Stimulated activated naive CD8-positive, alpha-beta T cell treated with anti-CD3 and anti-CD28 coated beads, Interleukin-15, Interleukin-2, amounts not matched to agents 100 ng/mL and 50 ng/mL, for 24 hours (primary cell): ENCODE data around the gene RFLNA.
"Not testable (repeated sequence)": the region's sequence is repeated elsewhere in the genome, so short reads cannot be mapped to it uniquely, and the experiment has no call there.

ENCODE experiments used
- H3K27ac Mint-ChIP-seq: one replicate; pipeline ENCODE4 v1.8.0; 2021; ENCODE audit warnings: mild to moderate bottlenecking, mixed read lengths
- H3K27me3 Mint-ChIP-seq: one replicate; pipeline ENCODE4 v1.8.0; 2021; ENCODE audit warnings: mixed read lengths
- H3K36me3 Mint-ChIP-seq: one replicate; pipeline ENCODE4 v1.8.0; 2021; ENCODE audit warnings: low read depth, mixed read lengths
- H3K4me1 Mint-ChIP-seq: one replicate; pipeline ENCODE4 v1.8.0; 2021; ENCODE audit warnings: low read depth, mixed read lengths
- H3K4me3 Mint-ChIP-seq: one replicate; pipeline ENCODE4 v1.8.0; 2021; ENCODE audit warnings: mild to moderate bottlenecking, mixed read lengths
- H3K9me3 Mint-ChIP-seq: one replicate; pipeline ENCODE4 v1.8.0; 2021; ENCODE audit warnings: mixed read lengths

Gene RFLNA

GRCh38 chr12:124296295-124296915, 1.5 kb downstream of the RFLNA start:
- H3K4me1 Mint-ChIP-seq = no peaks in the 10 kb centered on the region
- no peaks in the 10 kb centered on the region for H3K9me3 Mint-ChIP-seq
- H3K27me3 Mint-ChIP-seq = peaks cover 52% of the 10 kb centered on the region
- H3K27ac Mint-ChIP-seq = no peak overlapping the region
- no peak overlapping the region for H3K4me3 Mint-ChIP-seq
- H3K36me3 Mint-ChIP-seq = no peaks in the 10 kb centered on the region

- no peak overlapping the region for H3K4me3 Mint-ChIP-seq
- H3K27me3 Mint-ChIP-seq = peaks cover 52% of the 10 kb centered on the region
- no peak overlapping the region for H3K27ac Mint-ChIP-seq
- H3K9me3 Mint-ChIP-seq = no peaks in the 10 kb centered on the region
- H3K36me3 Mint-ChIP-seq = no peaks in the 10 kb centered on the region
- no peaks in the 10 kb centered on the region for H3K4me1 Mint-ChIP-seq
These were observed 2.0 kb downstream of the RFLNA start for GRCh38 chr12:124296916-124297351.

DNA sequence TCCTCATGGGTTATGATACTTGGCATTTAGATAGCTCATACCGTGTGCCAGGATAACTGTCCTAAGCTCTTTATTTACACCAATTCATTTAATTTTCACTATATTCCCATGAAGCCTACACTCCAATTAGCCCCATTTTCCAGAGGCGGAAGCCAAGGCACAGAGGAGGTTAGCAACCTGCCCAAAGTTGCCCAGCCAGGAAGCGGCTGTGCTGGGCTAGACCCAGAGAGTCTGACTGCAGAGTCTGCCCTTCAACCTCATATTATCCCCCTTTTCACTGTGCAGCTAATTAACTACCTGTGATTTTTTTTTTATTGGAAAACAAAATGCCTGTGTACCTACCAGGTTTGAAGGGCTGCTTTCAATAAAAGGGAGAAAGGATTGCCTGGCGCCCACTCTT, 2.5 kb downstream of the RFLNA start:
- H3K27me3 Mint-ChIP-seq = peaks cover 52% of the 10 kb centered on the region
- no peaks in the 10 kb centered on the region for H3K4me1 Mint-ChIP-seq
- H3K27ac Mint-ChIP-seq = no peak overlapping the region
- no peaks in the 10 kb centered on the region for H3K9me3 Mint-ChIP-seq
- H3K4me3 Mint-ChIP-seq = no peak overlapping the region
- H3K36me3 Mint-ChIP-seq = no peaks in the 10 kb centered on the region

- Mint-ChIP-seq H3K9me3 (no peaks in the 10 kb centered on the region), H3K4me3 (no peak overlapping the region), H3K4me1 (no peaks in the 10 kb centered on the region), H3K36me3 (no peaks in the 10 kb centered on the region), H3K27me3 (peaks cover 52% of the 10 kb centered on the region), H3K27ac (no peak overlapping the region)
These were observed 3.0 kb downstream of the RFLNA start for GRCh38 chr12:124297856-124298255.

DNA sequence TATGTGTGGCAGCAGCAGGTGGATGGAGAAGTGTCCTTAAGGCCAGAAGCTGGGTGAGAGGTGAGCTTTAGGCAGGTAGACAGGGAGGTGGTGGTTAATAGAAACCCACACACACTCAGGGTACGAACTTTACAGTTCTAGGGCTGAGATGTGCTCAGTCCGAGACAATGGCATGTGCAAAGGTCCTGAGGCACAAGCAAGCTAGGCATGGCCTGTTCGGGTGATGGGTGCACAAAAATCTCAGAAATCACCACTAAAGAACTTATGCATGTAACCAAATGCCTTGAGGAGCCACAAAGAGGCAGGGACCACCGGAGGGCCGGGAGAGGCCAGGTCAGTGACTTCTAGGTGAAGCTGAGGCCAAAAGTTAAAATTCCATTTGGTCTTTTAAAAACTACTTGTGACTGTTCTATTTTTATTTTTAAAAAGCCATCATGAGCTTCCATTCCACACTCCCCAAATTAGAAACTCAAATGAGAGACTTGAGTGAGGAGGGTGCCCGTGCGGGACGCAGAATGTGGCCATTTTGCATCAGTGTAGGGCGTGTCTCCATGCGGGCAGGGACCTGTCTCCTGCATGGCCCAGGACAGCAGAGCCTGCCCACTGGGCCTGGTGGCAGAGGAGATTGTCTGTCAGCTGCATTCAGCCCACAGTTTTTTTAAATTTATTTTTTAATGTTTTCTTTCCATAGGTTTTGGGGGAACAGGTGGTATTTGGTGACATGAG, 4.0 kb downstream of the RFLNA start:
- H3K36me3 Mint-ChIP-seq = no peaks in the 10 kb centered on the region
- no peaks in the 10 kb centered on the region for H3K4me1 Mint-ChIP-seq
- H3K27me3 Mint-ChIP-seq = peaks cover 48% of the 10 kb centered on the region
- H3K27ac Mint-ChIP-seq = no peak overlapping the region
- H3K4me3 Mint-ChIP-seq = no peak overlapping the region
- no peaks in the 10 kb centered on the region for H3K9me3 Mint-ChIP-seq

- H3K4me3 Mint-ChIP-seq = no peak overlapping the region
- no peaks in the 10 kb centered on the region for H3K36me3 Mint-ChIP-seq
- H3K27ac Mint-ChIP-seq = no peak overlapping the region
- H3K9me3 Mint-ChIP-seq = no peaks in the 10 kb centered on the region
- no peaks in the 10 kb centered on the region for H3K4me1 Mint-ChIP-seq
- peaks cover 38% of the 10 kb centered on the region for H3K27me3 Mint-ChIP-seq
These were observed 4.9 kb downstream of the RFLNA start for GRCh38 chr12:124299628-124300388.

- not testable (repeated sequence) for H3K9me3 Mint-ChIP-seq, H3K27ac Mint-ChIP-seq, H3K36me3 Mint-ChIP-seq, H3K4me1 Mint-ChIP-seq, H3K4me3 Mint-ChIP-seq
- peaks cover 38% of the 10 kb centered on the region for H3K27me3 Mint-ChIP-seq
These were observed 5.8 kb downstream of the RFLNA start for GRCh38 chr12:124300657-124301056.

DNA sequence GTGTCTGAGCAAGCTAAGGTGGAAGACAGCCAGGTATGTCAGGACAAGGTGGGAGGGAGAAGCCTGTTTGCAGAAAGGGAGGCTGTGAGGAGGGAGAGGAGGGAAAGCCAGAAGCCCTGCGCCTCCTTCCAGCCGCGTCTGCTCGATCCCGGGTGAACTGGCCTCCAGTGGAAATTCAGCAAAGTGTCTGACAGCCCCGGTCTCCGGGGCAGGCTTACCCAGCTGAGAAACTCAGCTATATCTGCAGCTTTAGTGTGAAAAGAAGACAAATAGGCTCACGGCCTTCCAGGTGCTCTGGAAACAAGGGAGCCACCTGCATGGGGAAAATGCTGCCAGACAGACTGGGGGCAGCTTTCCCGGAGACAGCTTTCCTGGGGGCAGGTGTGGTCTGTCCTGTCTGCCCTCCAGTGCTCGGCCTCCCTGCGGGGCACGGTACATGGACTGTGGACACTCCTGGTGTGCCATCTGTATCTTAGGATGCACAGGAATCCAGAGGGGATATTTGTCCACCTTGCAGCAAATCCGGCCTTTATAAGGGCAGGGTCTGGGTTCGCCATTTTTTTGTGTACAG, 6.3 kb downstream of the RFLNA start:
- no peaks in the 10 kb centered on the region for H3K36me3 Mint-ChIP-seq
- no peak overlapping the region for H3K4me3 Mint-ChIP-seq
- no peaks in the 10 kb centered on the region for H3K4me1 Mint-ChIP-seq
- no peaks in the 10 kb centered on the region for H3K9me3 Mint-ChIP-seq
- H3K27me3 Mint-ChIP-seq = peaks cover 32% of the 10 kb centered on the region
- no peak overlapping the region for H3K27ac Mint-ChIP-seq

- no peaks in the 10 kb centered on the region for H3K4me1 Mint-ChIP-seq
- H3K36me3 Mint-ChIP-seq = no peaks in the 10 kb centered on the region
- peaks cover 22% of the 10 kb centered on the region for H3K27me3 Mint-ChIP-seq
- no peaks in the 10 kb centered on the region for H3K9me3 Mint-ChIP-seq
- no peak overlapping the region for H3K27ac Mint-ChIP-seq
- no peak overlapping the region for H3K4me3 Mint-ChIP-seq
These were observed 7.4 kb downstream of the RFLNA start for GRCh38 chr12:124302241-124302806.

DNA sequence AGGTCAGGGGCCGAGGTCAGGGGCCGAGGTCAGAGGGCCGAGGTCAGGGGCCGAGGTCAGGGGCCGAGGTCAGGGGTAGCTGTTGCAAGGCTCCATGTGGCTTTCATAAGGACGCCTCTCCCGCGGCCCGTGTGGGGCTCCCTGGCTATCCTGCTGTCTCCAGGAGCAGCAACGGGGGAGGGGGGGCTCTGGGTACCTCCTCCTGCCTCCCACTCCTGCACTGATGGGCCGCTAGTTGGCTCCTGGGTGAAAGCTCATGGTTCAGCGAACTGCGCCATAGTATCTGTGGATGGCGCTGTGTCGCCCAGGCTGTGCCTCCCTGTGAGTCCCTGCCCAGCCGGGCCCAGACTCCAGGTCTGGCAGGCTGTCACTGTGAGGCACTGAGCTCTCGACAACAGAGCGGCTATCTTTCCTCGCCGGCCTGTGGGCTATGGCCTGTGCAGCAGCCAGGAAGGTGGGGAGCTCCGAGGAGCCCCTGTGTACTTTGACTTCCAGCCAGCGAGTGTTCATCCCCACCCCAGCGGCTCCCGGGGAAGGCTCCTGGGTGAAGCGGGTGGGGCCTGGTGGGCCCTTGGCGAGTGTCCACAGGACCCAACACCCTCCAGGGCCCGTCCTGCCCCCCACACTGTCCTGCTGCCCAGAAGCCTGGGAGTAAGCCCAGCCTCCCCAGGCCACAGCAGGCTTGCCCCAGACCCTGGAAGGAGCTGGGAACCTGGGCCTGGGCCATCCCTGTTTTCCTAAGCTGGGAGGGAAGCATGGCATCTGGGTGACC, 8.1 kb downstream of the RFLNA start:
- Mint-ChIP-seq H3K4me3 (no peak overlapping the region), H3K9me3 (no peaks in the 10 kb centered on the region), H3K36me3 (no peaks in the 10 kb centered on the region), H3K27me3 (peaks cover 15% of the 10 kb centered on the region), H3K4me1 (no peaks in the 10 kb centered on the region), H3K27ac (no peak overlapping the region)

DNA sequence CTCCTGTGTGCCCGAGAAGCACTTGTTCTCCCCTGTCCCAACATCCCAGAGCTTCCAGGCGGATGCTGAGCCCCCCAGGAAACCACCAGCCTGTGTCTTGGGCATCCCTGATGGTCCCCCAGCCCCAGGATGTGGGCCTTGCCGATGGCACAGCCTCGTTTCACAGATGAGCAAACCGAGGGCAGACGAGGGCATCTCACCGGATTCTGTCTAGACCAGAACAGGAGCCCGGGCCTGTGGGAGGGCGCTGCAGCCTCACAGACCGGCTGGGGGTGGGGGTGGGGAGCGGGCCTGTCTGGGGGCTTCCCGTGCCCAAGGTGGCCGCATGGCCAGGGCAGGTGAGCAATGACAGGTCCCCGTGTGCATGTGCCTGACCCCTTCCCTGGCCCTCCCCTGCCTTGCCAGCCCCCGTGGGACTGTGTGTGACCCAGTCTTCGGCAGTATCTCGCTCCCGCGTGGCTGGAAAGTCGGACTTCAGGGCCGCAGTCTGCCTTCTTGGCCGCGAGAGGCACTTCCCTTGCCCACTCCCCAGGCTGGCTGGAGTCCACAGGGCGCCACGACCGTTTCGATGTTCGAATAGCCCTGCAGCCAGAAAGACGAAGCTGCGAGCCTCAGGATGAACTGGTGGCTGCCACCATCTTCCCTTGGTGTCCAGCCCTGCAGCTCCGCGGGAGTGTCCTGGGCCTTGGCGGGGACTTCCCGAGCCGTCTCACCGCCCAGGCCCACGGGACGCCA, 8.9 kb downstream of the RFLNA start:
- H3K27ac Mint-ChIP-seq = no peak overlapping the region
- H3K9me3 Mint-ChIP-seq = no peaks in the 10 kb centered on the region
- H3K27me3 Mint-ChIP-seq = peaks cover 11% of the 10 kb centered on the region

GRCh38 chr12:124304314-124304790, 9.5 kb downstream of the RFLNA start:
- Mint-ChIP-seq H3K27me3 (peaks cover 11% of the 10 kb centered on the region), H3K36me3 (no peaks in the 10 kb centered on the region), H3K4me3 (no peak overlapping the region), H3K4me1 (no peaks in the 10 kb centered on the region), H3K9me3 (no peaks in the 10 kb centered on the region), H3K27ac (no peak overlapping the region)

More for the DNA sequence above, 8.9 kb downstream of the RFLNA start:
- Mint-ChIP-seq H3K36me3 (no peaks in the 10 kb centered on the region), H3K4me3 (no peak overlapping the region), H3K4me1 (no peaks in the 10 kb centered on the region)

DNA sequence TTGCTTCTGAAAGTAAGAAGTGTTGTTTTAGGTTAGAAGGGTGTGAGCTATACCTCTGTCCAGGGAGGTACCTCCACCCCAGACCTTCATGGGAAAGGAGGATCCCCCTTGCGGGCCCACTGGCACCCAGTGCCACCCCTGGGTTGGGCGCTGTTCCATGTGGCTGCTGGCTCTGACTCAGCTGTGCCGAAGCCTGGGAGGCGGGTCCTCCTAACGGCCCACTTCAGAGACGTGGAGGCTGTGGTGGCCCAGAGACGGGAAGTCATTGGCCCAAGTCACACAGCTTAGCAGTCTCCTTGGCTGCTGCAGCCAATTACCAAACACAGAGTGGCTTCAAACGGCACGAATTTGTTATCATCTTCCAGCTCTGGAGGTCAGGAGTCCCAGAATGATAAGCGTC, 10.2 kb downstream of the RFLNA start:
- Mint-ChIP-seq H3K4me1 (no peaks in the 10 kb centered on the region), H3K27ac (no peak overlapping the region), H3K9me3 (no peaks in the 10 kb centered on the region), H3K27me3 (peaks cover 8% of the 10 kb centered on the region), H3K36me3 (no peaks in the 10 kb centered on the region), H3K4me3 (no peak overlapping the region)
